ENCODE data around the gene BRAF. TPM values are rescaled to one million over a fixed set of nuclear protein-coding genes. Genes with fewer than 3 reads are reported as not detected.
"Not testable (repeated sequence)": the region's sequence is repeated elsewhere in the genome, so short reads cannot be mapped to it uniquely, and the experiment has no call there.

Gene BRAF
- total and polyA plus RNA-seq, 2 donors from 2014 or later: 8.0 to 43.9 TPM

- Histone ChIP-seq H3K4me1 (ENCODE audit: control insufficient read depth in 2 of 3, insufficient read depth in 2 of 3, low read depth in 1 of 3, low read length in 3 of 3) (no peaks in the 10 kb centered on the region), H3K9ac (ENCODE audit: low read length in 3 of 3) (no peak overlapping the region), H3K9me3 (ENCODE audit: control insufficient read depth in 2 of 3, insufficient read depth in 1 of 3, low read length in 3 of 3) (no peaks in the 10 kb centered on the region), H3K36me3 (ENCODE audit: control insufficient read depth in 2 of 3, insufficient read depth in 3 of 3, low read length in 3 of 3) (no peaks in the 10 kb centered on the region), H3K27ac (ENCODE audit: low read depth in 2 of 2, low read length in 2 of 2) (no peak overlapping the region), H3K4me3 (ENCODE audit: low read length in 3 of 3) (no peak overlapping the region), H3K27me3 (ENCODE audit: control insufficient read depth, insufficient read depth, low read length) (no peaks in the 10 kb centered on the region)
- DNase-seq (no peak), FAIRE-seq (no peak)
- no peak for TF ChIP-seq CTCF (IDR thresholded peaks at IDR 0.05; ENCODE audit: borderline replicate concordance, extremely low read depth, insufficient read depth)
- intact Hi-C loops (cut with DNase I): no loop called here
Measured at GRCh38 chr7:140889150-140889549, 35.6 kb downstream of the BRAF start.

- intact Hi-C loops (cut with DNase I): no loop called here
- TF ChIP-seq CTCF (IDR thresholded peaks at IDR 0.05; ENCODE audit: borderline replicate concordance, extremely low read depth, insufficient read depth): no peak
- H3K27ac ChIP-seq (ENCODE audit: low read depth in 2 of 2, low read length in 2 of 2): no peak overlapping the region
- FAIRE-seq: no peak
- H3K9me3 ChIP-seq (ENCODE audit: control insufficient read depth in 2 of 3, insufficient read depth in 1 of 3, low read length in 3 of 3): no peaks in the 10 kb centered on the region
- no peaks in the 10 kb centered on the region for H3K4me1 ChIP-seq (ENCODE audit: control insufficient read depth in 2 of 3, insufficient read depth in 2 of 3, low read depth in 1 of 3, low read length in 3 of 3)
- no peak overlapping the region for H3K4me3 ChIP-seq (ENCODE audit: low read length in 3 of 3)
- no peak overlapping the region for H3K9ac ChIP-seq (ENCODE audit: low read length in 3 of 3)
- no peak for DNase-seq
- no peaks in the 10 kb centered on the region for H3K36me3 ChIP-seq (ENCODE audit: control insufficient read depth in 2 of 3, insufficient read depth in 3 of 3, low read length in 3 of 3)
- no peaks in the 10 kb centered on the region for H3K27me3 ChIP-seq (ENCODE audit: control insufficient read depth, insufficient read depth, low read length)
Measured at GRCh38 chr7:140888087-140888486, 36.6 kb downstream of the BRAF start.

- Histone ChIP-seq H3K9ac (ENCODE audit: low read length in 3 of 3) (no peak overlapping the region), H3K4me1 (ENCODE audit: control insufficient read depth in 2 of 3, insufficient read depth in 2 of 3, low read depth in 1 of 3, low read length in 3 of 3) (peaks cover 0 to 6% (median 2%) of the 10 kb centered on the region in 3 donors), H3K27me3 (ENCODE audit: control insufficient read depth, insufficient read depth, low read length) (no peaks in the 10 kb centered on the region), H3K27ac (ENCODE audit: low read depth in 2 of 2, low read length in 2 of 2) (no peak overlapping the region), H3K36me3 (ENCODE audit: control insufficient read depth in 2 of 3, insufficient read depth in 3 of 3, low read length in 3 of 3) (no peaks in the 10 kb centered on the region), H3K4me3 (ENCODE audit: low read length in 3 of 3) (no peak overlapping the region), H3K9me3 (ENCODE audit: control insufficient read depth in 2 of 3, insufficient read depth in 1 of 3, low read length in 3 of 3) (no peaks in the 10 kb centered on the region)
- DNase-seq: no peak
- no peak for FAIRE-seq
- no peak for TF ChIP-seq CTCF (IDR thresholded peaks at IDR 0.05; ENCODE audit: borderline replicate concordance, extremely low read depth, insufficient read depth)
- intact Hi-C loops (cut with DNase I): no loop called here
Measured at GRCh38 chr7:140885735-140886334, 38.9 kb downstream of the BRAF start.

GRCh38 chr7:140883378-140883777 lies 41.4 kb downstream of the BRAF start:
- no peaks in the 10 kb centered on the region for H3K36me3 ChIP-seq (ENCODE audit: control insufficient read depth in 2 of 3, insufficient read depth in 3 of 3, low read length in 3 of 3)
- H3K4me1 ChIP-seq (ENCODE audit: control insufficient read depth in 2 of 3, insufficient read depth in 2 of 3, low read depth in 1 of 3, low read length in 3 of 3): peaks cover 0 to 15% (median 2%) of the 10 kb centered on the region in 3 donors
- FAIRE-seq (no peak), DNase-seq (no peak)
- no peaks in the 10 kb centered on the region for H3K9me3 ChIP-seq (ENCODE audit: control insufficient read depth in 2 of 3, insufficient read depth in 1 of 3, low read length in 3 of 3)
- no peaks in the 10 kb centered on the region for H3K27me3 ChIP-seq (ENCODE audit: control insufficient read depth, insufficient read depth, low read length)
- no peak overlapping the region for H3K4me3 ChIP-seq (ENCODE audit: low read length in 3 of 3)
- TF ChIP-seq CTCF (IDR thresholded peaks at IDR 0.05; ENCODE audit: borderline replicate concordance, extremely low read depth, insufficient read depth): no peak
- intact Hi-C loops (cut with DNase I): no loop called here
- no peak overlapping the region for H3K9ac ChIP-seq (ENCODE audit: low read length in 3 of 3)
- H3K27ac ChIP-seq (ENCODE audit: low read depth in 2 of 2, low read length in 2 of 2): no peak overlapping the region

GRCh38 chr7:140882834-140883233 lies 41.9 kb downstream of the BRAF start:
- H3K4me3 ChIP-seq (ENCODE audit: low read length in 3 of 3); FAIRE-seq; H3K27ac ChIP-seq (ENCODE audit: low read depth in 2 of 2, low read length in 2 of 2); H3K27me3 ChIP-seq (ENCODE audit: control insufficient read depth, insufficient read depth, low read length); H3K36me3 ChIP-seq (ENCODE audit: control insufficient read depth in 2 of 3, insufficient read depth in 3 of 3, low read length in 3 of 3); H3K9ac ChIP-seq (ENCODE audit: low read length in 3 of 3); DNase-seq; H3K9me3 ChIP-seq (ENCODE audit: control insufficient read depth in 2 of 3, insufficient read depth in 1 of 3, low read length in 3 of 3); intact Hi-C loops (cut with DNase I): not testable (repeated sequence)
- H3K4me1 ChIP-seq (ENCODE audit: control insufficient read depth in 2 of 3, insufficient read depth in 2 of 3, low read depth in 1 of 3, low read length in 3 of 3): peaks cover 0 to 15% (median 2%) of the 10 kb centered on the region in 3 donors
